Fibroblast of lung (primary cell): ENCODE measurements around the gene ANO3.
"Not testable (repeated sequence)": the region's sequence is repeated elsewhere in the genome, so short reads cannot be mapped to it uniquely, and the experiment has no call there.

Experiments used
- CTCF ChIP-seq, 2 donors: IDR thresholded peaks in 1 of 2; conservative IDR thresholded peaks in 1 of 2; 1 replicate in 1 of 2; 2 replicates in 1 of 2; pipeline ENCODE4 v1.5.1; 2011 to 2012; ENCODE audit warnings: low read length in 2 of 2, control low read depth in 1 of 2, inconsistent platforms in 1 of 2, low read depth in 1 of 2, mild to moderate bottlenecking in 1 of 2
- EZH2 ChIP-seq: IDR thresholded peaks from 2 replicates; pipeline ENCODE4 v1.5.1; 2012; ENCODE audit warnings: low read length, control low read depth, mild to moderate bottlenecking; ENCODE audit errors: missing control alignments

DNA sequence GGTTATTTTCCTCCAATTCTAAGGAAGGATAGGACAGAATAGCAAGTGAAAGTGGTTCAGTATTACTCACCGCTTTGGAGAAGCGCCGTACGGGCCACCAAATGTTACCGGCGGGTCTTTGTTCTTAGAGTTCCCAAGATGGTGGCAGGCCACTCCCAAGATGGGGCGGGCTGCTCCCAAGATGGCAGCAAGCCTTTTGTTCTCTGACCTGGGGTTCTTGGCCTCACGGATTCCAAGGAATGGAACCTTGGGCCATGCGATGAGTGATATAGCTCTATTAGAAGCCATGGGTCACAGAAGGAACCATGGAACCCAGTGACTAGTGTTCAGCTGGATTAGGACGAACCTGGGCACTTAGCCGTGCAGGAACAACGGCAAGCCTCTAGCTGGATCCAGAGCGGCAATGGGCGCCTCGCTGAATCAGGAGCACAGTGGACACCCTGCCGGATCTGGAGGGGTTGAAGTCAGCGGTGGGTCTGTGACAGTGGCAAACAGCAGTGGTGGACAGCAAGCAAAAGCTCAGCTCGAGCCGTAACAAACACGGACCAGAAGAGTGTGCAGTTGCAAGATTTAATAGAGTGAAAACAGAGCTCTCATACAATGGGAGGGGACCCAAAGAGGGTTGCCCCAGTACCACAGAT is 265.2 kb downstream of the ANO3 start:
- TF ChIP-seq CTCF (conservative IDR thresholded peaks at IDR 0.05 in 1 of 2, IDR thresholded peaks at IDR 0.05 in 1 of 2; ENCODE audit: low read depth in 1 of 2, low read length in 2 of 2); EZH2: not testable (repeated sequence)
